ENCODE measurements around the gene PRKACA.
A peak's percentile ranks its signal among the peaks of the same experiment; 100 is the strongest.

The PRKACA gene

GRCh38 chr19:14107581-14108461, 9.7 kb downstream of the PRKACA start:
- TF ChIP-seq CTCF (conservative IDR thresholded peaks at IDR 0.05; ENCODE audit: low read depth) = no peak
- DNase-seq (ENCODE audit: low spot score) = no peak
- peak overlapping the region; percentile 8; the same call in 1 of the 2 replicates for H3K27ac ChIP-seq
- CTCF ChIA-PET = interaction anchor here (1.1 kb wide), 1 partner anchor 49 kb away, joined by 3 read pairs; no protein-coding TSS in a partner anchor
- POLR2A ChIA-PET (ENCODE audit: low non-redundant PET) = no interaction called here

GRCh38 chr19:14106840-14107239, 10.7 kb downstream of the PRKACA start:
- no peak for TF ChIP-seq CTCF (conservative IDR thresholded peaks at IDR 0.05; ENCODE audit: low read depth)
- ChIA-PET CTCF (interaction anchor here (0.6 to 1.1 kb wide), 4 partner anchors 8 to 579 kb away, joined by 3 to 4 read pairs (median 4); no protein-coding TSS in a partner anchor), POLR2A (ENCODE audit: low non-redundant PET) (no interaction called here)
- peak overlapping the region; percentile 23 for H3K27ac ChIP-seq
- DNase-seq (ENCODE audit: low spot score) = no peak

DNA sequence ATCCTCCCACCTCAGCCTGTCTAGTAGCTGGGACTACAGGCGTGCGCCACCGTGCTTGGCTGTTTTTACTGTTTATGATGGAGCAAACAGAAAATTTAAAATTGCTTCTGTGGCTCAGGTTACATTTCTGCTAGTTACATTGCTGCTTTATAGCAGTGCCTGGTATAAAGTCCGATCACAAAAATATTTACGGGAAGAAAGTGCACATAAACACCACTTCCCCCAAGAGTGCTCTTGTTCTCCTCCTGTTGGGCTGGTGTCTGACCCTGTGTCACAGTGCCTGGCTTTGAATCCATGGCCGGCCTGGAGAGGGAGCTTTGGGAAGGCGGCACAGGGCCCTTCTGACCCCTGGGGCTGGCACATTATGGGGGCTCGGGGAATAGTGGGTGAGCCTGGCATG, 11.9 kb downstream of the PRKACA start:
- CTCF ChIA-PET = interaction anchor here (1.1 kb wide), 1 partner anchor 9 kb away, joined by 3 read pairs; no protein-coding TSS in a partner anchor
- peak overlapping the region; percentile 23 for H3K27ac ChIP-seq
- TF ChIP-seq CTCF (conservative IDR thresholded peaks at IDR 0.05; ENCODE audit: low read depth) = no peak
- POLR2A ChIA-PET (ENCODE audit: low non-redundant PET) = no interaction called here
- DNase-seq (ENCODE audit: low spot score) = no peak

- DNase-seq (ENCODE audit: low spot score) = no peak
- TF ChIP-seq CTCF (conservative IDR thresholded peaks at IDR 0.05; ENCODE audit: low read depth) = no peak
- CTCF ChIA-PET = no interaction called here
- POLR2A ChIA-PET (ENCODE audit: low non-redundant PET) = no interaction called here
- H3K27ac ChIP-seq = peak overlapping the region; percentile 62; the same call in 1 of the 2 replicates
Measured at GRCh38 chr19:14103310-14103709, 14.3 kb downstream of the PRKACA start.

GRCh38 chr19:14102756-14103155, 14.8 kb downstream of the PRKACA start:
- CTCF ChIA-PET = no interaction called here
- no peak for DNase-seq (ENCODE audit: low spot score)
- H3K27ac ChIP-seq = peak overlapping the region; percentile 62
- TF ChIP-seq CTCF (conservative IDR thresholded peaks at IDR 0.05; ENCODE audit: low read depth) = no peak
- POLR2A ChIA-PET (ENCODE audit: low non-redundant PET) = no interaction called here

GRCh38 chr19:14102102-14102696, 15.4 kb downstream of the PRKACA start:
- TF ChIP-seq CTCF (conservative IDR thresholded peaks at IDR 0.05; ENCODE audit: low read depth) = no peak
- DNase-seq (ENCODE audit: low spot score) = no peak
- ChIA-PET POLR2A (ENCODE audit: low non-redundant PET) (no interaction called here), CTCF (no interaction called here)
- H3K27ac ChIP-seq = peak overlapping the region; percentile 62

Measured in RWPE1 (cell line).